HL-60 (cell line): Measurements from ENCODE around the gene MAP2K6.

Source experiments
- DNase-seq, 2 experiments: peaks; one replicate each; pipeline ENCODE4 v3.0.0-alpha.2; 2010 to 2020; ENCODE audit warnings: low read depth in 1 of 2, low spot score in 1 of 2
- H3K27ac ChIP-seq: fragments of 250-450 bp; sonication (Bioruptor Pico); replicated peaks from 2 replicates; pipeline ENCODE4 v1.5.1; 2020; ENCODE audit warnings: mild to moderate bottlenecking, moderate library complexity
- H3K27me3 ChIP-seq: fragments of 250-450 bp; sonication (Bioruptor Pico); 2 replicates; pipeline ENCODE4 v1.5.1; 2021; ENCODE audit warnings: mild to moderate bottlenecking, moderate library complexity; ENCODE audit not compliant: insufficient read depth, poor library complexity, severe bottlenecking
- H3K4me3 ChIP-seq: replicated peaks from 2 replicates; pipeline ENCODE4 v1.5.1; 2011; ENCODE audit warnings: mild to moderate bottlenecking, control low read depth, low read length; ENCODE audit not compliant: insufficient read depth
- CTCF ChIP-seq: IDR thresholded peaks from one replicate; pipeline ENCODE4 v1.5.1; 2011; ENCODE audit warnings: low read length, control low read depth, inconsistent platforms; ENCODE audit not compliant: insufficient read depth
- GABPA ChIP-seq: IDR thresholded peaks from 2 replicates; pipeline ENCODE4 v1.6.1; 2012; ENCODE audit warnings: low read depth
- POLR2AphosphoS5 ChIP-seq: IDR thresholded peaks from 2 replicates; pipeline ENCODE4 v1.6.1; 2012; ENCODE audit warnings: low read depth
- REST ChIP-seq: IDR thresholded peaks from 2 replicates; pipeline ENCODE4 v1.6.1; 2012; ENCODE audit warnings: low read depth; ENCODE audit not compliant: insufficient replicate concordance
- SPI1 ChIP-seq: IDR thresholded peaks from 2 replicates; pipeline ENCODE4 v1.6.1; 2012; ENCODE audit warnings: low read depth, mild to moderate bottlenecking, borderline replicate concordance

MAP2K6 gene

GRCh38 chr17:69388822-69389442, 25.6 kb upstream of the MAP2K6 start:
- Histone ChIP-seq H3K27me3 (no peaks in the 10 kb centered on the region), H3K27ac (no peak overlapping the region), H3K4me3 (no peak overlapping the region)
- DNase-seq: no peak
- TF ChIP-seq GABPA: no peak
- TF ChIP-seq POLR2AphosphoS5: no peak
- no peak for TF ChIP-seq SPI1

GRCh38 chr17:69390795-69391501, 23.5 kb upstream of the MAP2K6 start:
- no peak overlapping the region for H3K27ac ChIP-seq
- no peak overlapping the region for H3K4me3 ChIP-seq
- H3K27me3 ChIP-seq: no peaks in the 10 kb centered on the region
- TF ChIP-seq SPI1: no peak
- TF ChIP-seq CTCF: no peak
- TF ChIP-seq REST: no peak
- TF ChIP-seq GABPA: no peak
- no peak for TF ChIP-seq POLR2AphosphoS5
- no peak for DNase-seq

GRCh38 chr17:69401251-69401650, 13.2 kb upstream of the MAP2K6 start:
- Histone ChIP-seq H3K4me3 (no peak overlapping the region), H3K27me3 (no peaks in the 10 kb centered on the region), H3K27ac (no peak overlapping the region)
- no peak for DNase-seq
- TF ChIP-seq SPI1: no peak
- no peak for TF ChIP-seq GABPA
- TF ChIP-seq POLR2AphosphoS5: no peak
- no peak for TF ChIP-seq CTCF
- TF ChIP-seq REST: no peak

- H3K27me3 ChIP-seq: no peaks in the 10 kb centered on the region
- no peak overlapping the region for H3K4me3 ChIP-seq
- H3K27ac ChIP-seq: no peak overlapping the region
- no peak for TF ChIP-seq POLR2AphosphoS5
- no peak for TF ChIP-seq SPI1
- TF ChIP-seq GABPA: no peak
- no peak for TF ChIP-seq REST
- no peak for TF ChIP-seq CTCF
- DNase-seq: no peak
Measured at GRCh38 chr17:69402052-69402451, 12.4 kb upstream of the MAP2K6 start.
